Measurements from ENCODE around the gene MAB21L2. TPM values are rescaled to one million over a fixed set of nuclear protein-coding genes. Genes with fewer than 3 reads are reported as not detected.
A peak's percentile ranks its signal among the peaks of the same experiment; 100 is the strongest.

MAB21L2 gene
- total RNA-seq, 4 donors from 2014 or later, result 0.23 to 3.1 (median 0.73) TPM

- no peak for DNase-seq
- intact Hi-C loops (cut with DNase I), result no loop called here
- peak overlapping the region in 3 of 4 donors; percentile 27 to 54 (median 37) for H3K27ac ChIP-seq
- H3K9me3 ChIP-seq, result peaks cover 0 to 12% (median 6%) of the 10 kb centered on the region in 3 donors
- no peaks in the 10 kb centered on the region for H3K27me3 ChIP-seq
- 80 to 84% methylated on average over 11 of the region's 11 CpGs for WGBS, 2 donors
- TF ChIP-seq POLR2A (IDR thresholded peaks at IDR 0.05) (no peak), CTCF (IDR thresholded peaks at IDR 0.05) (no peak)
- peak overlapping the region in 3 of 4 donors; percentile 40 to 55 (median 42) for H3K4me3 ChIP-seq
- peaks cover 0 to 50% (median 15%) of the 10 kb centered on the region in 3 donors for H3K36me3 ChIP-seq
- no peaks in the 10 kb centered on the region for H3K4me1 ChIP-seq
Measured at GRCh38 chr4:150584111-150584915, 2.4 kb downstream of the MAB21L2 start.

- 96 to 100% methylated on average over 1 of the region's 1 CpG for WGBS, 2 donors
- no peaks in the 10 kb centered on the region for H3K27me3 ChIP-seq
- intact Hi-C loops (cut with DNase I), result no loop called here
- peaks cover 0 to 12% (median 6%) of the 10 kb centered on the region in 3 donors for H3K9me3 ChIP-seq
- H3K4me1 ChIP-seq, result no peaks in the 10 kb centered on the region
- DNase-seq, result no peak
- no peak overlapping the region for H3K4me3 ChIP-seq
- TF ChIP-seq POLR2A (IDR thresholded peaks at IDR 0.05) (no peak), CTCF (IDR thresholded peaks at IDR 0.05) (no peak)
- no peak overlapping the region for H3K27ac ChIP-seq
- H3K36me3 ChIP-seq, result peaks cover 0 to 60% (median 15%) of the 10 kb centered on the region in 3 donors
Measured at GRCh38 chr4:150585611-150586010, 3.7 kb downstream of the MAB21L2 start.

GRCh38 chr4:150586162-150586810, 4.3 kb downstream of the MAB21L2 start:
- Histone ChIP-seq H3K27me3 (no peaks in the 10 kb centered on the region), H3K4me1 (no peaks in the 10 kb centered on the region), H3K4me3 (no peak overlapping the region), H3K27ac (no peak overlapping the region), H3K9me3 (peaks cover 0 to 12% (median 6%) of the 10 kb centered on the region in 3 donors), H3K36me3 (peaks cover 0 to 60% (median 15%) of the 10 kb centered on the region in 3 donors)
- no peak for DNase-seq
- intact Hi-C loops (cut with DNase I), result no loop called here
- no peak for TF ChIP-seq POLR2A (IDR thresholded peaks at IDR 0.05)
- TF ChIP-seq CTCF (IDR thresholded peaks at IDR 0.05), result no peak

- 88 to 100% methylated on average over 1 of the region's 1 CpG for WGBS, 2 donors
Measured at GRCh38 chr4:150588316-150588715, 6.4 kb downstream of the MAB21L2 start.

More at GRCh38 chr4:150588316-150588715, 6.4 kb downstream of the MAB21L2 start:
- intact Hi-C loops (cut with DNase I), result no loop called here
- no peak for TF ChIP-seq POLR2A (IDR thresholded peaks at IDR 0.05)
- TF ChIP-seq CTCF (IDR thresholded peaks at IDR 0.05), result no peak
- no peak overlapping the region for H3K4me3 ChIP-seq
- no peak overlapping the region for H3K27ac ChIP-seq
- H3K4me1 ChIP-seq, result no peaks in the 10 kb centered on the region
- H3K36me3 ChIP-seq, result peaks cover 0 to 39% (median 7%) of the 10 kb centered on the region in 3 donors
- H3K9me3 ChIP-seq, result peaks cover 0 to 4% (median 3%) of the 10 kb centered on the region in 3 donors
- H3K27me3 ChIP-seq, result no peaks in the 10 kb centered on the region
- no peak for DNase-seq
